B cell (primary cell): Measurements from ENCODE around the gene AZU1. TPM values are rescaled to one million over a fixed set of nuclear protein-coding genes. Genes with fewer than 3 reads are reported as not detected.

Experiments used
- ATAC-seq: fragments of 200-7000 bp; cut with Tn5 transposase; one replicate; pipeline ENCODE4 v1.10.0; 2021; ENCODE audit warnings: low read depth, mild to moderate bottlenecking, moderate number of reproducible peaks, moderate library complexity
- CTCF ChIA-PET: fragments of 350-600 bp; sonication (Branson Sonifier 250); formaldehyde crosslinking; loops from one replicate; lab custom pipeline; 2021; ENCODE audit warnings: antibody characterized with exemption, inconsistent platforms; lab: Charles Lee
- POLR2A ChIA-PET: fragments of 350-600 bp; sonication (Branson Sonifier 250); formaldehyde crosslinking; loops from one replicate; lab custom pipeline; 2021; ENCODE audit warnings: antibody characterized with exemption; lab: Charles Lee
- DNase-seq: peaks from one replicate; pipeline ENCODE4 v3.0.0; 2013
- H2AFZ ChIP-seq: 2 replicates; pipeline ENCODE4 v1.6.1; 2012; ENCODE audit warnings: mild to moderate bottlenecking, low read depth, low read length; ENCODE audit not compliant: insufficient read depth, poor library complexity, severe bottlenecking
- H3K27ac ChIP-seq, 2 donors: 1 replicate in 1 of 2; 2 replicates in 1 of 2; pipeline ENCODE4 v1.5.1; 2012 to 2013; ENCODE audit warnings: low read length in 2 of 2, mild to moderate bottlenecking in 2 of 2, moderate library complexity in 1 of 2
- H3K27me3 ChIP-seq, 4 experiments: fragments of 200-600 bp in 1 of 4; sonication (generic) in 1 of 4; replicated peaks in 1 of 4; 1 replicate in 2 of 4; 2 replicates in 2 of 4; pipeline versions ENCODE4 v1.6.1 to v1.7.0; 2013 to 2016; ENCODE audit warnings: low read length in 3 of 4, mild to moderate bottlenecking in 2 of 4, mixed read lengths in 1 of 4, moderate library complexity in 1 of 4; ENCODE audit not compliant: insufficient read depth in 4 of 4, control insufficient read depth in 3 of 4; ENCODE audit errors: control extremely low read depth in 1 of 4
- H3K36me3 ChIP-seq, 2 experiments: replicated peaks in 1 of 2; 1 replicate in 1 of 2; 2 replicates in 1 of 2; pipeline versions ENCODE4 v1.6.1 to v1.7.1; 2013; ENCODE audit warnings: low read length in 1 of 2; ENCODE audit not compliant: insufficient read depth in 2 of 2, control insufficient read depth in 1 of 2; ENCODE audit errors: control extremely low read depth in 1 of 2, extremely low read depth in 1 of 2
- H3K4me1 ChIP-seq, 2 donors: fragments of 200-600 bp in 1 of 2; sonication (generic) in 1 of 2; 1 replicate in 1 of 2; 2 replicates in 1 of 2; pipeline versions ENCODE4 v1.5.1 to v1.6.1; 2013 to 2017; ENCODE audit warnings: low read length in 2 of 2; ENCODE audit not compliant: control insufficient read depth in 2 of 2, insufficient read depth in 2 of 2
- H3K4me2 ChIP-seq: replicated peaks from 2 replicates; pipeline ENCODE3; 2012; ENCODE audit warnings: mild to moderate bottlenecking, low read depth, low read length; ENCODE audit not compliant: poor library complexity, severe bottlenecking
- H3K4me3 ChIP-seq, 5 experiments: fragments of 200-600 bp in 1 of 5; sonication (generic) in 1 of 5; 1 replicate in 3 of 5; 2 replicates in 2 of 5; pipeline versions ENCODE4 v1.5.1 to v1.7.0; 2011 to 2016; ENCODE audit warnings: low read length in 4 of 5, mild to moderate bottlenecking in 4 of 5, low read depth in 2 of 5, control low read depth in 1 of 5, moderate library complexity in 1 of 5; ENCODE audit not compliant: insufficient read depth in 1 of 5; ENCODE audit errors: control extremely low read depth in 1 of 5, extremely low read depth in 1 of 5
- H3K79me2 ChIP-seq: fragments of 200-600 bp; sonication (generic); one replicate; pipeline ENCODE4 v1.6.0; 2016; ENCODE audit warnings: low read length; ENCODE audit not compliant: control insufficient read depth, insufficient read depth
- H3K9ac ChIP-seq: fragments of 200-600 bp; sonication (generic); 2 replicates; pipeline ENCODE4 v1.6.1; 2017; ENCODE audit warnings: mild to moderate bottlenecking, low read length, moderate library complexity
- H3K9me3 ChIP-seq, 3 donors: one replicate each; pipeline versions ENCODE4 v1.6.1 to v1.7.1; 2013; ENCODE audit warnings: low read length in 2 of 3; ENCODE audit not compliant: control insufficient read depth in 2 of 3, insufficient read depth in 1 of 3; ENCODE audit errors: control extremely low read depth in 1 of 3
- H4K20me1 ChIP-seq: 2 replicates; pipeline ENCODE4 v1.6.0; 2012; ENCODE audit warnings: mild to moderate bottlenecking, low read length; ENCODE audit not compliant: insufficient read depth, control insufficient read depth, poor library complexity, severe bottlenecking
- H3K27ac Mint-ChIP-seq: one replicate; pipeline ENCODE4 v1.8.0; 2021; ENCODE audit warnings: mixed read lengths
- H3K27me3 Mint-ChIP-seq: one replicate; pipeline ENCODE4 v1.8.0; 2021; ENCODE audit warnings: mixed read lengths
- H3K4me1 Mint-ChIP-seq: one replicate; pipeline ENCODE4 v1.8.0; 2021; ENCODE audit warnings: mixed read lengths
- H3K4me3 Mint-ChIP-seq: one replicate; pipeline ENCODE4 v1.8.0; 2021; ENCODE audit warnings: mixed read lengths
- H3K9me3 Mint-ChIP-seq: one replicate; pipeline ENCODE4 v1.8.0; 2022; ENCODE audit warnings: mixed read lengths; ENCODE audit not compliant: insufficient read depth
- EZH2 ChIP-seq: IDR thresholded peaks from 2 replicates; pipeline ENCODE4 v1.6.1; 2012; ENCODE audit warnings: borderline replicate concordance, low read depth, mild to moderate bottlenecking, moderate library complexity, low read length; ENCODE audit not compliant: insufficient read depth, poor library complexity, severe bottlenecking
- WGBS: methylation state at CpG from one replicate; pipeline ENCODE4 v1.1.5; 2013; ENCODE audit warnings: missing lambda C conversion rate; ENCODE audit not compliant: insufficient coverage; 5-methylcytosine and 5-hydroxymethylcytosine counted together
- intact Hi-C: fragments of 100-400 bp; cut with micrococcal nuclease; formaldehyde crosslinking; loops from one replicate; pipeline ENCODE4 v1.10.0; 2022
- polyA plus RNA-seq: library from polyadenylated mRNA; depleted of rRNA; stranded (reverse); fragments of >200 nt; gene quantifications from 2 replicates; pipeline ENCODE4 v1.2.3, GENCODE V29; 2012
- total RNA-seq, 2 donors: library from RNA; stranded (reverse); fragments of 120-200 nt in 1 of 2; gene quantifications; 1 replicate in 1 of 2; 2 replicates in 1 of 2; pipeline versions ENCODE4 v1.2.3 to v1.2.4, GENCODE V29; 2013 to 2022
- TF ChIP-seq, protein P1 (sequence below): fragments of 200-600 bp; IDR thresholded peaks from one replicate; pipeline ENCODE4 v1.8.0; 2022; ENCODE audit warnings: antibody characterized with exemption, mild to moderate bottlenecking

AZU1 gene
- total and polyA plus RNA-seq, 2 donors (not counting 1 experiment from before 2014, with no cell fraction given), result 0.13 to 0.44 TPM

DNA sequence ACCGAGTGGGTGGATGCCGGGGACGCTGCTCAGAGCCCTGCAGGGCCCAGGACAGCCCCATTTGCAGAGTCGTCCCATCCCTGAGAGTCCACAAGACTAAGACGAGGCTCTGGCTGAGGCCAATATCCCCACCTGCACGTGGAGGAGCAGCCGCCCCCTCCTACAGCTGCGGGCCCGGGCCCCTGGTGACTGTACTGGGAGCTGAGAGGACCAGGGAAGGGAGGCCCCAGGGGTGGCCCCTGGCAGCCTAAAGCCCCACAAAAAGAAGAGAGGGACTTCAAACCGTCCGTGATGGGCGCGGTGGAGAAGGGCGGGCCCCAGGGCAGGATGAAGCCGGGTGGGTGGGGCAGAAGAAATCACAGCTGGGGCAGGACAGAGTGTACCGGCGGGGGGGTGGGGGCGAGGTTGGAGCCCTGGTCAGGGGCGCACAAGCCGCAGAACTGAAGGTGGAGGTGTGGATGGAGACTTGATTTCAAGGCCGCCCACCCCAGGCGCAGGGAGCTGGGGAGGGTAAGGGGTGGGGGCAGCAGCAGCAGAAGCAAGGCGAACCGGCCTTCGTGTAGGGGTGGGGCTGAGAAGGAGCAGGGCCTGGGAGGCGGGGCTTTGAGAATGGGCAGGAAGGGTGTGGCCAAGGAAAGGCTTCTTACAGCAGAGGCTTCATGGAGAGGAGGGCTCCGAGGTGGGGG lies 44.8 kb downstream of the AZU1 start:
- Histone ChIP-seq H3K9me3 (peaks cover 0 to 5% (median 0%) of the 10 kb centered on the region in 3 donors), H2AFZ (peak overlapping the region; percentile 54), H3K9ac (peak overlapping the region; percentile 49), H3K27me3 (no peaks in the 10 kb centered on the region), H3K79me2 (no peaks in the 10 kb centered on the region), H3K4me3 (peak overlapping the region in 3 of 5 experiments; percentile 8 to 60 (median 45)), H3K4me2 (peak overlapping the region; percentile 72), H3K36me3 (peaks cover 0 to 17% of the 10 kb centered on the region in 2 experiments), H4K20me1 (peaks cover 7% of the 10 kb centered on the region), H3K4me1 (peaks cover 8 to 17% of the 10 kb centered on the region in 2 donors), H3K27ac (peak overlapping the region; percentile 38 to 45)
- TF ChIP-seq, protein P1, sequence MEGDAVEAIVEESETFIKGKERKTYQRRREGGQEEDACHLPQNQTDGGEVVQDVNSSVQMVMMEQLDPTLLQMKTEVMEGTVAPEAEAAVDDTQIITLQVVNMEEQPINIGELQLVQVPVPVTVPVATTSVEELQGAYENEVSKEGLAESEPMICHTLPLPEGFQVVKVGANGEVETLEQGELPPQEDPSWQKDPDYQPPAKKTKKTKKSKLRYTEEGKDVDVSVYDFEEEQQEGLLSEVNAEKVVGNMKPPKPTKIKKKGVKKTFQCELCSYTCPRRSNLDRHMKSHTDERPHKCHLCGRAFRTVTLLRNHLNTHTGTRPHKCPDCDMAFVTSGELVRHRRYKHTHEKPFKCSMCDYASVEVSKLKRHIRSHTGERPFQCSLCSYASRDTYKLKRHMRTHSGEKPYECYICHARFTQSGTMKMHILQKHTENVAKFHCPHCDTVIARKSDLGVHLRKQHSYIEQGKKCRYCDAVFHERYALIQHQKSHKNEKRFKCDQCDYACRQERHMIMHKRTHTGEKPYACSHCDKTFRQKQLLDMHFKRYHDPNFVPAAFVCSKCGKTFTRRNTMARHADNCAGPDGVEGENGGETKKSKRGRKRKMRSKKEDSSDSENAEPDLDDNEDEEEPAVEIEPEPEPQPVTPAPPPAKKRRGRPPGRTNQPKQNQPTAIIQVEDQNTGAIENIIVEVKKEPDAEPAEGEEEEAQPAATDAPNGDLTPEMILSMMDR, result no peak
- TF ChIP-seq EZH2, result no peak
- Mint-ChIP-seq H3K27me3 (no peaks in the 10 kb centered on the region), H3K9me3 (no peaks in the 10 kb centered on the region), H3K4me3 (peak overlapping the region; percentile 45), H3K4me1 (peaks cover 9% of the 10 kb centered on the region), H3K27ac (peak overlapping the region; percentile 81)
- intact Hi-C loops, result no loop called here
- DNase-seq (peak; percentile 90), ATAC-seq (peak; percentile 73)
- WGBS, result 74% methylated on average over 20 of the region's 27 CpGs
- CTCF ChIA-PET, result no interaction called here
- POLR2A ChIA-PET, result no interaction called here

GRCh38 chr19:873084-873483 lies 45.4 kb downstream of the AZU1 start:
- H3K4me1 ChIP-seq, result peaks cover 8 to 17% of the 10 kb centered on the region in 2 donors
- ATAC-seq, result peak; percentile 67
- peaks cover 0 to 13% of the 10 kb centered on the region in 2 experiments for H3K36me3 ChIP-seq
- DNase-seq, result peak; percentile 83
- Mint-ChIP-seq H3K27me3 (no peaks in the 10 kb centered on the region), H3K27ac (peak overlapping the region; percentile 41), H3K9me3 (no peaks in the 10 kb centered on the region), H3K4me3 (no peak overlapping the region), H3K4me1 (peaks cover 9% of the 10 kb centered on the region)
- intact Hi-C loops, result no loop called here
- H3K27me3 ChIP-seq, result no peaks in the 10 kb centered on the region
- TF ChIP-seq, protein P1, result no peak
- no peak for TF ChIP-seq EZH2
- peaks cover 0 to 3% (median 0%) of the 10 kb centered on the region in 3 donors for H3K9me3 ChIP-seq
- H3K79me2 ChIP-seq, result no peaks in the 10 kb centered on the region
- CTCF ChIA-PET, result interaction anchor here (1.5 kb wide), 1 partner anchor 9 kb away, joined by 5 read pairs; no protein-coding TSS in a partner anchor
- 81% methylated on average over 4 of the region's 13 CpGs for WGBS
- H3K4me2 ChIP-seq, result peak overlapping the region; percentile 72
- no peak overlapping the region for H3K4me3 ChIP-seq
- no peak overlapping the region for H3K27ac ChIP-seq
- POLR2A ChIA-PET, result no interaction called here
- no peak overlapping the region for H3K9ac ChIP-seq
- no peak overlapping the region for H2AFZ ChIP-seq
- peaks cover 7% of the 10 kb centered on the region for H4K20me1 ChIP-seq
